HG03045 (cell line): Measurements from ENCODE around the gene GOLGA6L25.
"Not testable (repeated sequence)": the region's sequence is repeated elsewhere in the genome, so short reads cannot be mapped to it uniquely, and the experiment has no call there.

ENCODE experiments used
- ATAC-seq: cut with Tn5 transposase; IDR thresholded peaks from one replicate; pipeline ENCODE4 v1.9.1; 2021; ENCODE audit warnings: mild to moderate bottlenecking, moderate library complexity; ENCODE audit not compliant: unreplicated experiment

GOLGA6L25 gene, protein sequence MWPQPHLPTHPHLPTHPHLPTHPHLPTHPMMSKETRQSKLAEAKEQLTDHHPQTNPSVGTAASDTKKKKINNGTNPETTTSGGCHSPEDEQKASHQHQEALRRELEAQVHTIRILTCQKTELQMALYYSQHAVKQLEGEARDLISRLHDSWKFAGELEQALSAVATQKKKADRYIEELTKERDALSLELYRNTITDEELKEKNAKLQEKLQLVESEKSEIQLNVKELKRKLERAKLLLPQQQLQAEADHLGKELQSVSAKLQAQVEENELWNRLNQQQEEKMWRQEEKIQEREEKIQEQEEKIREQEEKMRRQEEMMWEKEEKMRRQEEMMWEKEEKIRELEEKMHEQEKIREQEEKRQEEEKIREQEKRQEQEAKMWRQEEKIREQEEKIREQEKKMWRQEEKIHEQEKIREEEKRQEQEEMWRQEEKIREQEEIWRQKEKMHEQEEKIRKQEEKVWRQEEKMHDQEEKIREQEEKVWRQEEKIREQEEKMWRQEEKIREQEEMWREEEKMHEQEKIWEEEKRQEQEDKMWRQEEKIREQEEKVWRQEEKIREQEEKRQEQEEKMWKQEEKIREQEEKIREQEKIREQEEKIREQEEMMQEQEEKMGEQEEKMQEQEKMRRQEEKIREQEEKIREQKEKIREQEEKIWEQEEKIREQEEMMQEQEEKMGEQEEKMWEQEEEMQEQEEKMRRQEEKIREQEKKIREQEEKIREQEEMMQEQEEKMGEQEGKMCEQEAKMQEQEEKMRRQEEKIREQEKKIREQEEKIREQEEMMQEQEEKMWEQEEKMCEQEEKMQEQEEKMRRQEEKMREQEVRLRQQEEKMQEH

DNA sequence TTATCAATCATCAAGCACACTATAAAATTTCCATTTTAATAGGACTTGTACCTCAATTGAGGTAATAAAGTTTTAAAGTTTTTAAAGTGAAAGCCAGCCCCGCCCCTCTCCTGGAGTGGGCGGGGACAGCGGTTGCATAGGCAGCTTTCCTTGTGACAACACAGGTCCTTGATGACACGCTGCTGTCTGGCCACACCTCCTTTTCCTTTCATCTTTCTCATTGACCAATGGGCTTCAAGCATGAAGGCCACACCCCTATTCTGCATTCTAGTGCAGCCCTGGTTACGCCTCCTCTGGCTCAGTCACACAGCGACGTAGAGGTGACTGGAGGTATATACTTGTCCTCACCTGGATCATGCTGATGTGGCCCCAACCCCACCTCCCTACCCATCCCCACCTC lies at the start of gene GOLGA6L25:
Gene GOLGA6L25, plus strand, starts transcription at position 301 of the 400 bp plus-strand sequence. Its CDS starts 61 bp downstream, at position 362.
- ATAC-seq, result not testable (repeated sequence)

DNA sequence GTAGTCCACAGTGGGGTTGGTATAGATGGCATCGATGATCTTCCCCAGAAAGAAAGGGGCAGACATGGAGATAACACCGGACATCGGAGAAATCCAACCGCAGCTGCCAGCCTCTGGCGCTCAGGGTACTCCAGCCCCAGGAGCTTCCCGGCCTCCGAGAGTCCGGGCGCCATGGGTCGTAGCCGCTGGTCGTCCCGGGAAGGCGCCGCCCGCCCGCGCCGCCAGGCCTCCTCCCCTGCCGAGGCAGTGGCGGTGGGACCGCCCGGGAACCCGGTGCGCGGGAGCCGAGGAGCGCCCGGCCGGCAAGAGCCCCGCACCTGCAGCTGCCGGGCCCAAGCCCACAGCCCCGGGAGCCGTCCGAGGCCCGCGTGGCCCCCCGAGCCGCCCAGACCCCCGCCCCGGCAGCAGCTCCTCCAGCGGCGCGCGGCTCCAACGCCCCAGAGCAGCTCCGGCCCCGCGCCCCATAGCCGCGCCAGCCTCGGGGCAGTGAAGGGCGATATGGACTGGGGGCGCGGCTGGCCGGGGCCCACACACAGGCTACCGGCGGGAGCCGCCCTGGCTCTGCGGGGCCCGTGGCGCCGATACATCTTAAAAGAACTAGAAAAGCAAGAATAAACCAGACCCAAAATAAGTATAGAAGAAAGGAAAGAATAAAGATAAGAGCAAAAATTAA lies 45.0 kb upstream of the GOLGA6L25 start:
- ATAC-seq, result not testable (repeated sequence)

DNA sequence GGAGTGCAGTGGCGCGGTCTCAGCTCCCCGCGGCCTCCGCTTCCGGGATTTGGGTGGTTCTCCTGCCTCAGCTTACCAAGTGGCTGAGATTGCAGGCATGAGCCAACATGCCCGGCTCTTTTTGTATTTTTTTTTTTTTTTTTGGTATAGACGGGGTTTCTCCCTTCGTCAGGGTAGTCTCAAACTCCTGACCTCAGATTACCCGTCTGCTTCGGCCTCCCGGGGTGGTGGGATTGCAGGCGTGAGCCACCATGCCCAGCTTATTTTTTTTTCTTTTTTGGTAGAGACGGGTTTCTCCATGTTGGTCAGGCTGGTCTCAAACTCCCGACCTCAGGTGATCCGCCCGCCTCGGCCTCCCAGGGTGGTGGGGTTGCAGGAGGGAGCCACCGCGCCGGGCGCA lies 39.2 kb upstream of the GOLGA6L25 start:
- not testable (repeated sequence) for ATAC-seq

DNA sequence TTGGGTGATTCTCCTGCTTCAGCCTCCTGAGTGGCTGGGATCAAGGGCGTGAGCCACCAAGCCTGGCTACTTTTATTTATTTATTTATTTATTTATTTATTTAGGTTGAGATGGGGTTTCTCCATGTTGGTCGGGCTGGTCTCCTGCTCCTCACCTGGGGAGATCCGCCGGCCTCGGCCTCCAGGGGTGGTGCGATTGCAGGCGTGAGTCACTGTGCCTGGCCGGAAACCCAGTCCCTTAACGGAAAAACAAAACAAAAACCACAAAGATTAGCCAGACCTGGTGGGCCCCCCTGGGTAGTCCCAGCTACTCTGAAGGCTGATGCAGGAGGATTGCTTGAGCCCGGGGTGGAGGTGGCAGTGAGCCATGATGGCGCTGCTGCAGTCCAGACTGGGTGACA lies 38.2 kb upstream of the GOLGA6L25 start:
- not testable (repeated sequence) for ATAC-seq

DNA sequence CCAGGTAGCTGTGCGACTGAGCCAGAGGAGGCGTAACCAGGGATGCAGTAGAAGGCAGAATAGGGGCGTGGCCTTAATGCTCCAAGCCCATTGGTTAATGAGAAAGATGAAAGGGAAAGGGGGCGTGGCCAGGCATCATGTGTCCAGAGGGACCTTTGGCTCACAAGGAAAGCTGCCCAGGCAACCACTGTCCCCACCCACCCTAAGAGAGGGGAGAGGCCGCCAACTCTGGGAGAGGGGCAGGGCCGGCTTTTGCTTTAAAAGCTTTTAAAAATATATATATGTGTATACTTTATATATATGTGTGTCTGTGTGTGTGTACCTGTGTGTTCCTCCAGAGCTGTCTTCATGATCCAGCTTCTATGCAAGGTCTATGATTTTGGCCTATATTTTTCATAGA lies 20.4 kb upstream of the GOLGA6L25 start, which contains the start of gene GOLGA8G:
Gene GOLGA8G, minus strand, starts transcription at position 18 of the 400 bp plus-strand sequence. CDS start 62 bp downstream, outside the sequence.
- not testable (repeated sequence) for ATAC-seq

DNA sequence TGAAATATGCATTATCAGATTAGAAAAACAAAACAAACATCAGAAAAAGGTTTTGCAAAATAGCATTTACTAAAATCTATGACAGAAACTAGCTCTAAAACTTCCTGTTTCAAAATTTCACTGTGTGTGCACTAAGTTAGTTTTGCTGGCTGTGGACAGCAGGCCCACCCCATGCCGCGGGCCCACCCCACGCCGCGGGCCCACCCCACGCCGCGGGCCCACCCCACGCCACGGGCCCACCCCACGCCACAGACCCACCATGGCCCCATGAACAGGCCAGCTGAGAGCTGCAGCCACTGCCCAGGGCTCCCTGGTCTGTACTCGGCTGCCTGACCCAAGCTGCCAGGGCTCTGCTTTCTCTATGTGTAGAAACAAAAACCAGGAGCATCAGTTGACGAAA lies 20.0 kb downstream of the GOLGA6L25 start:
- ATAC-seq, result not testable (repeated sequence)

DNA sequence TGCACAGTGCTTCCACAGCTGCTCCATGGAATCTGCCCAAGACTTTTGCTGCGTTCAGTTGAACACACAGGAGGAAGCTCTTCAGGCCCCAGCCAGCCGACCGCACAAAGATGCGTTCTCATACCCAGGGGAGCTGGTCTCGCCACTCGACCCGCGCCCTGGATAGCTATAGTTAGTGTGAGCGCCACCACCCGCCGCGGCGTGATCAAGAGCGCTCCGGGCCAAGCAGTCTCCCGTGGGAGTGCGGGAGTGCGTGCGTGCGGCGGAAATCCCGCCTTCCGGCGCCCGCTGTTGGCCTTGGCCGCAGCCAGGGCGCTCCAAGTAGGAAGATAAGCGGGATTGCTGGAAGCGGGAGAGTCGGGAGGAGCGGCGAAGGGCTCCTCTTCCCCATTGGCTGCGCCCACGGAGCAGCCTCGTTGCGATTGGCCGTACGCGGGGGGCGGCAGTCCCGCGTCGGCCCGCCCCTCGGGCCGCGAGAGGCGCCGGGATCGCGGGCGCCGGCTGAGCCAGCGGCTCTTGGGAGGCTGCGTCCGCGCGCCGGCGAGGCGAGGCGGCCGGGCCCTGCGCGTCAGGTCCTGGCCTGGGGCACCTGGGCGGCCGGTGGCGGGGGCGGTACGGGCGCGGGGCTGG lies 35.7 kb downstream of the GOLGA6L25 start:
- not testable (repeated sequence) for ATAC-seq

DNA sequence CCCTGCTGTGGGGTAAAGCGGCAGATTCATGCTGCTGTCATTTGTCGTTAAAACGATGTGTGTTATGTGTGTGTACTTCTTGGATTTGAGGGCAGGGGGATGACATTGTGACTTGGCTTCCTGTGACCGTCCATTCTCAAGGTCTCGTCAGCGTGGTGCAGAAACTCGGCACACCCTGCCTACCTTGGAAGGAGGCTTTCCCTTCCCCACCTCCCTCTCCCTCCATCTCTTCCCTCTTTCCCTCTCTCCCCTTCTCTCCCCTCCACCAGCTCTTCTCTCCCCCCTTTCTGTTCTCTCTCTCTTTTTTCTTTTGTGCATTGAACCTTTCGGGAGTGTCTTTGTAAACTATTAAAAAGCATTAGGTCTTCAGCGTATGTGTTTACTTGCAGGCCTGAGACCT lies 36.4 kb downstream of the GOLGA6L25 start:
- not testable (repeated sequence) for ATAC-seq

DNA sequence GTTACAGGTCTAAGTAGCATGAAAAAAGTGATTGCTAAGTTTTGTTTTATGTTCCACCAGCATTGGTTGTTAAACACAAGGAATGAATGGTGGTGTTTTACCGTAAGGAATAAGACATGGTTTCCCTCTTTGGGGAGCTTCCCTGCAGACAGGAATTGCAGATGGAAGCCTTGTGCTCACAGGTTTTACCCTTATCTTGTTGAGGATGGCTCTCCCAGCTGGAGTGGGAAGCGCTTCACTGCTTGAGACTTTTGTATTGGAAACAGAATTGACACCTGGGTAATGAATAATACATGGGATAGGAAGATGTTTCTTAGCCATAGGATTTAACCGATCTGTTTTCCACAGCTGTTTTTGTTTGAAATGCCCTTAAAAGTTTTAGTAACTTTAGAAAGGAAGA lies 39.0 kb downstream of the GOLGA6L25 start:
- ATAC-seq, result not testable (repeated sequence)

DNA sequence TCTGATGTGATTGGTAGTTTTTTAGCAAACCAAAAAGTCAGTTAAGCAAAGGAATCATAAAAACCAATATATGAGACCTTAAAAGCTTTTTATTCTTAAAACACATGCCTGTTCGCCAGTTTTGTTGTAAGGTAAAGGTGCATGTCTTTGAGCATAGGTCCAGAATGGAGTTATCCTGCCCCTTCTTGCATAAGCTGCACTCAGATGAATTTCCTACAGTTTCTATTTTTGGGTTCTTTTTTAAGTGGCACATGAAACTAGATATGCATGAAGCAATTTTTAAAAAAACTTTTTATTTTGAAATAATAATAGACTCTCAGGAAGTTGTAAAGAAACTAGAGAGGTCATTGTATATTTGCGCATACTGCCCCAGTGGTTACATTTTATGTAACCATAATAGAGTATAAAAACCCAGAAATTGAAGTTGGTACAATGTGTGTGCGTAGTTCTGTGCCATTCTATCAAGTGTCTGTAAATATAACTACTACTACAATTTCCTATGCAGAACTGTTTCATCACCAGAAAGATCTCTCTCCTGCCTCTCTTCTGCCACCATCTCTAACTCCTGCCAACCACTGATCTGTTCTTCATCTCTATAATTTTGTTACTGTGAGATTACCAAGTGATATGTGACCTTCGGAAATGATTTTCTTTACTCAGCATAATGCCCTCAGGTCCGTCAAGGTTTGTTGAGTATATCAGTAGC lies 40.2 kb downstream of the GOLGA6L25 start:
- ATAC-seq, result not testable (repeated sequence)

DNA sequence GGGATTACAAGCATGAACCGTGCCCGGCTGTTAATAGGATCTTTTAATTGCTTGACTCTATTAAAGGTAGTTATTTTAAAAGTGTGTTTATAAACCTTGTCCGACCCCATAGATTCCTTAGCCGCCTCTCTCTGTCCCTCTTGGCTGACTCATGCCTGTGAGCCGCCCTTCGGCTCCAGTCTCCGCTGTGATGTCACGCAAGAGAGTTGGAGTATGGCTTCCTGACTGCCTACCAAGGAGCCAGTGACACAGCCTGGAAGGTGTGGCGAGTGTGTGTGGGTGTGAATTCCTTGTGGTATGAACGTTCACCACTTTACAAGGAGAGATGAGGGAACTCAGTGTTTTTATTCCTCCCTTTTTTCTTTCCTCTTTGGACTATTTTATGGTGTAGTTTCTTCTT lies 44.1 kb downstream of the GOLGA6L25 start:
- ATAC-seq, result not testable (repeated sequence)

DNA sequence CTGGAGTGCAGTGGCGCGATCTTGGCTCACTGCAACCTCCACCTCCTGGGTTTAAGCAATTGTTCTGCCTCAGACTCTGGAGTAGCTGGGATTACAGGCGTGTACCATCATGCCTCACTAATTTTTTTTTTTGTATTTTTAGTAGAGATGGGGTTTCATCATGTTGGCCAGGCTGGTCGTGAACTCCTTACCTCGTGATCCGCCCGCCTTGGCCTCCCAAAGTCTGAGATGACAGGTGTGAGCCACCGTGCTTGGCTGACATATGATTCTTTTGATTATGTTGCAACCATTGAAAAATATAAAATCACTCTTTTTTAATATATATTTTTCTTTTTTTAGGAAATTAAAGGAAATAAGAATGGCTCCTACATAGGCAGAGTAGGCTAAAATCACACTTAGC lies 44.8 kb downstream of the GOLGA6L25 start:
- not testable (repeated sequence) for ATAC-seq

DNA sequence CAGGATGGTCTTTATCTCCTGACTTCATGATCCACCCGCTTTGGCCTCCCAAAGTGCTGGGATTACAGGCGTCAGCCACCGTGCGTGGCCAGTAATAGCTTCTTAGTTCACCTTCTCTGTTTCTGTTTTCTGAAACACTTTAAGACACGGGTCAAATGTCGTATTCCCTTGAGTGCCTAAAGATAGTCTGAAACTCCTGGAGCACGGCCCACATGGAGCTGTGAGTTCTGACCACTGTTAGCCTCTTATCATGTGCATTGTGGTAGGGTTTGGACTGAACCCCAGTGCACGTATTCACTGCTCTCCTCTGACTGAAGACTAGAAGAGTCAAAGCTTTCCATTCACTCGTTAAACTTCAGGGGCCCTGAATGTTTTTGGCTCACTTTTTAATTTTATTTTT lies 48.8 kb downstream of the GOLGA6L25 start:
- ATAC-seq, result not testable (repeated sequence)
